Breast epithelium (tissue), 3 donors: Measurements from ENCODE around the gene ALK.

ENCODE experiments used
- CTCF ChIP-seq, 3 donors: fragments of 450-650 bp; IDR thresholded peaks; one replicate each; pipeline ENCODE4 v1.5.1; 2016 to 2017; ENCODE audit warnings: antibody characterized with exemption in 3 of 3, mild to moderate bottlenecking in 3 of 3, moderate library complexity in 3 of 3
- POLR2A ChIP-seq: fragments of 450-650 bp; IDR thresholded peaks from one replicate; pipeline ENCODE4 v1.6.1; 2016; ENCODE audit warnings: antibody characterized with exemption, mild to moderate bottlenecking, moderate library complexity
- POLR2AphosphoS5 ChIP-seq, 3 donors: sonication (generic); formaldehyde crosslinking; IDR thresholded peaks; one replicate each; pipeline ENCODE4 v1.6.1; 2017; ENCODE audit warnings: antibody characterized with exemption in 3 of 3

GRCh38 chr2:29520001-29520400 is 401.4 kb downstream of the ALK start:
- TF ChIP-seq CTCF (IDR thresholded peaks at IDR 0.05) (no peak), POLR2AphosphoS5 (IDR thresholded peaks at IDR 0.05) (no peak), POLR2A (no peak)
